HG02678 (cell line): Measurements from ENCODE around the gene KCNIP4.

ENCODE experiments used
- ATAC-seq: cut with Tn5 transposase; IDR thresholded peaks from one replicate; pipeline ENCODE4 v1.9.1; 2021; ENCODE audit warnings: mild to moderate bottlenecking, moderate library complexity; ENCODE audit not compliant: unreplicated experiment

Gene KCNIP4

GRCh38 chr4:21699446-21699845, 249.1 kb downstream of the KCNIP4 start:
- ATAC-seq: no peak

DNA sequence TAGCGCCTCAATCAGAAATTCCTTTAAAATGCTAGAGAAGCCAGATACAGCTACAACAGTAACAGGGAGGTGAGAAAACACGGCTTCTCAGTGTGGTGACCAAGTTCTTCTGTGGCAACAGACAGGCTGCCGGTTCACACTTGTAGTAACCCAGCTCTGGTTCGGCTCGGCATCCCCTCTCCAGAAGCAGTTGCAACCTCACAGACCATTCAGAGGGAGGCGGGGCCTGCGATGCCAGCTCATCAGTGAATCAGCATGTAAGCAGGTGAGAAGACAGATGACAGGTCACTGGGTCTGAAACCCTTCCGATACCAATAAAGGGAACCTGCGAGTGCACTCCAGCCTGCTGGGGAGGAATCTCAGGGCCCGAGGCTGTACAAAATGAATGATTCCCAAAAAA, 251.0 kb downstream of the KCNIP4 start:
- no peak for ATAC-seq

DNA sequence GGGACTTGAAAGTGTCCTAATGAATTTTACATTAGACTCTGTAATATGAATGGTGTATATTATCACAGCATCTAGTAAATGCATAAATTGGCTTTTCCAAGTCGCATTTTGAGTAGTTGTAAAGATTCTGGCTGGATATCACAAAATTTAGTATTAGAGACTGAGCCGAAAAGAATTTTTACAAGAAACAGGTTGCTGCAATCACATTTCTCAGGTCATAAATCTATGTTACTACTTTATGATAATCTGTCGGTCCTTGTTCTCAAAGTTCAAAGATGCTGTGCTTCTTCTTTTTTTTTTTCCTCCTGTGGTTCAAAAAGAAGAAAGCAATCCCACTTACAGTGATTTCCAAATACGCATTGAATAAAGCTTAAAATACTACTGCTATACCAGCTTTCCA, 253.4 kb downstream of the KCNIP4 start:
- no peak for ATAC-seq

DNA sequence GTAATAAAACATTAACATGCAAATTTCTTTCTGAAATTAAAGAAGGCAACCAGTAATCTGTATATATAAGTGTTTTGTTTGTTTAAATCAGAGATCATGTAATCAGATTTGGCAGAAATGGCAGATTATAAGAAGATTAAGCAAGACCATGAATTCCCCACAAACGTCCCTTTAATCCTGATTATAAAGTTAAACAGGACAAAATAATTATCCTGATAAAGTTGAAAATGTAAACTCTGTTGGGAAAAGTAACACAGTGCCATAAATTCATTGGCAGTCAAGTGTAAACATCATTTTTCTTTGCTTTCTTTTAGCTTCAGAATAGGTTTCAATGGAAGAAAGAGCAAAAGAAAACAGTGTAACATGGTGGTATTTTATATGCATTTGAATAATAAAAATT, 256.3 kb downstream of the KCNIP4 start:
- no peak for ATAC-seq

DNA sequence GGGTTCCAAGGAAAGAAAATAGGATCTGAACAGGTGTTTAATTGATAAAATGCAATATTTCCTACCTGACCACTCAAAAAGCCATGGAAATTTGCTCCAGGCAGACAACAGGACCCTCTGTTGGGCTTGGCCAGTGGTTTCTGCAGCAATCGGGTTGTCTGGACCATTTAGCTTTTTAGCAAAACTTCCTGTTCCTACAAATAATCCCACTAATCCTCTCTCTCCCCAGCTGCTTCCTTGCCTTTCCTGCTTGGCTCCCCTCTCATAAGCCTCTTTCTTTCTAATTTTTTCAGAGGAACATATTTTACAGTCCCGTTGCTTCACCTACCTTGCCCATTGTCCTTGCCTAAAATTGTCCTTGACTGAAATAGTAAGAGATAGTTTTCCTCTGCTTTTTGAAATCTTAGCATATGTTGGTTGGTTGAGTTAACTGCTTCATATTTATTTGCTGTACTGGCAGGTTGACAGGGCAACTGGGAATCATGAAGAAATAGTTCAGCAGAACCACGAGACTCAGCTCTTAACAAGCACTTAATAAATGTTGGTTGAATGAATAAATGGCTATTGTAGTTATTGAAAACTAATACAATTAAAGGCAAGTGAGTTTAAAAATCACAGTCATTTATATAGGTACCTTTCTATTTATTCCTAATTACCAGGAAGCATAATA, 259.8 kb downstream of the KCNIP4 start:
- ATAC-seq: no peak

DNA sequence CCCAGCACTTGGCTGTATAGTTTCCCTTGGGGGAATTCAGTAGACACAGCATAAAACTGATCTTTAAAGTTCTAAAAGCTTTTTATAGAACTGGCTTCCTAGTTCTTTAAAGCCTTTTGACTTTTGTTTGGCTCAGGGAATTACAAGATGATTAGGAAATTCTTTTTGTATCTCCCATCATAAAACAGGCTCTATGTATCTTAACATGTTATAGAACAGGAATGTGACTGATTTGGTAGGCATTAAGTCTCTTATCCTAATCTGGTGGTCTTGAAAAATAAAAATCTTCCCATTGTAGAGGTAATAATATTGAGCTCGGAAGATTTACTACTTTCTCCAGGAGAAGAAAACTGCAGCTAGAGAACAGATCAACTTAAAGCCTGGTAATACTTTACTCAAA, 262.7 kb downstream of the KCNIP4 start:
- ATAC-seq: no peak

GRCh38 chr4:21680326-21680898, 268.2 kb downstream of the KCNIP4 start:
- no peak for ATAC-seq

DNA sequence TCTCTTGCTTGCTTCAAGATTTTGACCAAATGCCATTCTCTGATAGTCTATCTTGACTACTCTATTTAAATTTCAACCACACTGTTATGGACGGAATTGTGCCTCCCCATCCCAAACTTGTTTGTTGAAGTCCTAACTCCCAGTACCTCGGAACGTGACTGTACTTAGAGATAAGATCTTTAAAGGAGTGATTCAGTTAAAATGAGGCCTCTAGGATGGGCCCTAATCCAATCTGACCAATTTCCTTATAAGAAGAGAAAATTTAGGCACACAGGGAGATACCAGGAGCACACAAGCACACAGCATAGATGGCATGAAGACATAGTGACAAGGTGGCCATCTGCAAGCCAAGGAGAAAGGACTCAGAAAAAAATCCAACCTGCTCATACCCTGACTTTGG, 269.9 kb downstream of the KCNIP4 start:
- no peak for ATAC-seq

- ATAC-seq: no peak
Measured at GRCh38 chr4:21677173-21677572, 271.4 kb downstream of the KCNIP4 start.

DNA sequence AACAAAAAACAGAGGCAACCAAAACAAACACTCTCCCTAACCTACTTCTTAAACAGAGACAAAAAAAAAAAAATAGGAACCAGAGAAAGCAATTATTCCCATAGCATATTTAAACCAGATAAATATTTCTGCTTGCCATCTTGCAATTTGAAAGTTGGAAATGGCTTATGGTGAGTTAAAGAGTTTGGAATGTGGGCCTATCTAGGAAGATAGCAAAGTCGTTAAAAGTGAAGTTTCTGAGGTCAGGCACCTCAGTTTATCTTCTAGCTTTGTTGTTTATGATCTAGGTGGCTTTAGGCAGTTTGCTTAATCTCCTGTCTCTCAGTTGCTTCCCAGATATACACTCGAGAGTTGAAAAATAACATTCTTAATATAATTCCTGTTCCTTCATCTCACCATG, 284.2 kb downstream of the KCNIP4 start:
- ATAC-seq: no peak

DNA sequence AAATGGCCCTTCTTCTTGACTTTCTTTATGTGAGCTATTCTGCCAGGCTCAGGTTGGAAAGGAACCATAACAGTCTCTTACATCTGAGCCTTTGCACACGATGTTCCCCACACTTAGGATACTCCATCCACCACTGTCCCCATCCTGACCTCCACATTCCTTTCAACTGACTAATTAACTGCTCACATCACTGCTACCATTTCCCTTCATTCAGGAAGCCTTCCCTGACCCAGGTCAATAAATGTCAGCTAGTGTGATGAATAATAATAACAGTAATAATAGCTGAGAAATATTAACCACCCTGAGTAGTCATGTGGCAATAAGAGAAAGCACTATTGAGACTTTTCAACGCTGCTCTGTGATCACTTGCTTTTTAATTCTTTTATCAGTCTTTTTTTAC, 291.7 kb downstream of the KCNIP4 start:
- no peak for ATAC-seq

- ATAC-seq: no peak
Measured at GRCh38 chr4:21655031-21655430, 293.5 kb downstream of the KCNIP4 start.

- no peak for ATAC-seq
Measured at GRCh38 chr4:21652508-21653231, 295.9 kb downstream of the KCNIP4 start.

GRCh38 chr4:21649391-21650090, 299.0 kb downstream of the KCNIP4 start:
- ATAC-seq: no peak

GRCh38 chr4:21645776-21646175, 302.8 kb downstream of the KCNIP4 start:
- ATAC-seq: no peak

GRCh38 chr4:21641696-21642095, 306.9 kb downstream of the KCNIP4 start:
- ATAC-seq: no peak

- ATAC-seq: no peak
Measured at GRCh38 chr4:21638171-21638725, 310.3 kb downstream of the KCNIP4 start.

DNA sequence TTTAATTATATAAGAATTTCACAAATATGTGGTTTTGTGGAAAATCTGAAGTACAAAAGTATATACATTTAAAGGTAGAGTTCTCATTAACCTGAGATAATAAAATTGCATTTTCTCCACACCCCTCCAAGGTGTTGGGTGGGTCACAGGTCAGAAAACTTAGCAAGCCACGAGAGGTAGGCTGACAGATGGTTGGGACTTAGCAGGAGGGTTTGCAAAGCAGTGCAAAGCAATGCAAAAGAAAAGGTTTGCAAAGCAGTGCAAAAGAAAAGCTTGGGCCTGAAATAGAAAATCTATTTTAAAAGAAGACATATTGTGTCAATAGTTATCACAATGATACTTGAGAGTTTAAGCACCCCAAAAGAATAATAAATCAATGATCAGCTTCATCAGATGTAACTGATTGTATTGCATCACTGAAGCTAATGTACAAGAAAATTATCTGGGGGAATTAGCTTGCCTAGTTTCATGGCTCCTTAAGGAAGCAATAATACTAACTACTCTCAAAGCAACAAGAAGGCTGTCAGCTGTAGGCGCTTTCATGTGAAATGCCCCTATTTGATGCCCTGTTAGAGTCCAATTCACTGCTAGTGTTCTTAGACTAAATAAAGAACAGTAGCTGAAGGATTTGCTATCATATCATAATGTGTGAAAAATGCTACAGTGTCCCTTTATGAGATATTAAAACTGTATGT, 319.5 kb downstream of the KCNIP4 start:
- no peak for ATAC-seq

- ATAC-seq: no peak
Measured at GRCh38 chr4:21628116-21628670, 320.4 kb downstream of the KCNIP4 start.

- ATAC-seq: no peak
Measured at GRCh38 chr4:21625447-21625846, 323.1 kb downstream of the KCNIP4 start.

GRCh38 chr4:21605006-21605405, 343.6 kb downstream of the KCNIP4 start:
- ATAC-seq: no peak
